ENCODE data around the gene TANGO2. TPM values are rescaled to one million over a fixed set of nuclear protein-coding genes. Genes with fewer than 3 reads are reported as not detected.
A peak's percentile ranks its signal among the peaks of the same experiment; 100 is the strongest.

The TANGO2 gene
- total and polyA plus RNA-seq, 9 donors, result 11.0 to 17.5 (median 13.3) TPM

- H3K27ac ChIP-seq, result peak within 1 kb of the TSS; percentile 66 to 75
- DNase-seq, result peak in 1 of 5 donors; percentile 48
- peaks cover 2% of the 10 kb centered on the region for H3K36me3 ChIP-seq
- no peaks in the 10 kb centered on the region for H3K27me3 ChIP-seq
- H3K4me1 ChIP-seq (ENCODE audit: insufficient read depth), result peaks cover 10% of the 10 kb centered on the region
- no peak for TF ChIP-seq POLR2A (IDR thresholded peaks at IDR 0.05)
- no peak for TF ChIP-seq EP300 (IDR thresholded peaks at IDR 0.05)
- TF ChIP-seq CTCF (IDR thresholded peaks at IDR 0.05), result no peak
- H3K4me3 ChIP-seq, result peak within 1 kb of the TSS; percentile 81
- no peaks in the 10 kb centered on the region for H3K9me3 ChIP-seq
- intact Hi-C loops (cut with DNase I), result loop anchor here in 1 of 4 donors (10.0 kb wide), 1 partner anchor 151 kb away; no protein-coding TSS in a partner anchor
- 53 to 68% (median 60%) methylated on average over 24 to 30 of the region's 30 CpGs for WGBS, 3 donors
These were observed 94.9 kb downstream of the TANGO2 start, which contains the start of gene RANBP1 for GRCh38 chr22:20115691-20116375. TSS of gene RANBP1 (plus strand) at chr22:20116104. CDS start at chr22:20116185, 81 bp downstream.

GRCh38 chr22:20116376-20116950, 95.6 kb downstream of the TANGO2 start:
- H3K27ac ChIP-seq, result peak overlapping the region; percentile 66 to 75
- no peaks in the 10 kb centered on the region for H3K27me3 ChIP-seq
- H3K9me3 ChIP-seq, result no peaks in the 10 kb centered on the region
- intact Hi-C loops (cut with DNase I), result loop anchor here in 1 of 4 donors (10.0 kb wide), 1 partner anchor 152 kb away; no protein-coding TSS in a partner anchor
- peaks cover 10% of the 10 kb centered on the region for H3K4me1 ChIP-seq (ENCODE audit: insufficient read depth)
- no peaks in the 10 kb centered on the region for H3K36me3 ChIP-seq
- TF ChIP-seq POLR2A (IDR thresholded peaks at IDR 0.05) (no peak), CTCF (IDR thresholded peaks at IDR 0.05) (no peak), EP300 (IDR thresholded peaks at IDR 0.05) (no peak)
- WGBS, 3 donors, result 5 to 12% (median 7%) methylated on average over 20 to 27 of the region's 27 CpGs
- peak in 4 of 5 donors; percentile 49 to 73 (median 59) for DNase-seq
- H3K4me3 ChIP-seq, result peak overlapping the region; percentile 81

MicroRNAs encoded within 50 kb of the gene (microRNA counts, 767-probe panel; counts per million panel counts)
- microRNA hsa-miR-1306-3p, result 530 counts per million, percentile 78 among the panel's probes with 10 or more counts
- 530 counts per million, percentile 78 among the panel's probes with 10 or more counts for microRNA hsa-miR-185-5p

Small RNA genes within 50 kb of the gene (microRNA-seq; reads per million reads assigned to microRNA genes)
- gene MIR185 (144 to 170 (median 157) reads per million in 3 donors), gene MIR6816 (0 to 0.38 (median 0) reads per million in 3 donors)

Small RNA genes within 50 kb of the gene (small RNA-seq; reads per million reads assigned to genes)
- gene MIR185 (0.75 reads per million, percentile 43 among the genes with 10 or more reads in this experiment), gene MIR6816 (not detected), gene RF00017 (not detected)

Other genes starting within 250 kb of the TANGO2 start
- 10 to 100 TPM in 2 of 7 donors, 1 to 10 TPM in 5; 3.1 to 14.9 (median 6.0) TPM for gene GNB1L, start 166.2 kb upstream of the TANGO2 start, total RNA-seq
- gene GNB1L, start 166.2 kb upstream of the TANGO2 start, polyA plus RNA-seq, result 1 to 10 TPM in 1 of 2 donors, not detected in 1; 5.1 TPM
- 10 to 100 TPM in 6 of 7 donors, 1 to 10 TPM in 1; 9.1 to 54.3 (median 16.7) TPM for gene RTL10, start 166.2 kb upstream of the TANGO2 start, total RNA-seq
- 1 to 10 TPM; 7.1 to 7.3 TPM for gene RTL10, start 166.2 kb upstream of the TANGO2 start, polyA plus RNA-seq
- gene COMT, start 79.3 kb upstream of the TANGO2 start, total RNA-seq, result 100 to 1,000 TPM; 143 to 194 (median 161) TPM
- gene COMT, start 79.3 kb upstream of the TANGO2 start, polyA plus RNA-seq, result 100 to 1,000 TPM in 1 of 2 donors, 10 to 100 TPM in 1; 23.1 to 200 TPM
- 10 to 100 TPM; 21.3 to 37.3 (median 26.9) TPM for gene TXNRD2, start 79.3 kb upstream of the TANGO2 start, total RNA-seq
- gene TXNRD2, start 79.3 kb upstream of the TANGO2 start, polyA plus RNA-seq, result 10 to 100 TPM; 21.3 to 37.8 TPM
- 10 to 100 TPM in 6 of 7 donors, 1 to 10 TPM in 1; 9.0 to 23.8 (median 14.0) TPM for gene ARVCF, start 4.3 kb upstream of the TANGO2 start, total RNA-seq
- 10 to 100 TPM in 1 of 2 donors, under 1 TPM in 1; 0.42 to 17.4 TPM for gene ARVCF, start 4.3 kb upstream of the TANGO2 start, polyA plus RNA-seq
- gene DGCR8, start 59.1 kb downstream of the TANGO2 start, total RNA-seq, result 10 to 100 TPM; 15.9 to 46.5 (median 40.1) TPM
- 10 to 100 TPM; 17.2 to 21.4 TPM for gene DGCR8, start 59.1 kb downstream of the TANGO2 start, polyA plus RNA-seq
- 100 to 1,000 TPM in 2 of 7 donors, 10 to 100 TPM in 5; 62.8 to 198 (median 82.8) TPM for gene RANBP1, start 95.0 kb downstream of the TANGO2 start, total RNA-seq
- gene RANBP1, start 95.0 kb downstream of the TANGO2 start, polyA plus RNA-seq, result 10 to 100 TPM; 79.9 to 80.2 TPM
- gene TRMT2A, start 96.1 kb downstream of the TANGO2 start, total RNA-seq, result 10 to 100 TPM; 35.6 to 59.7 (median 50.1) TPM
- 10 to 100 TPM in 1 of 2 donors, 1 to 10 TPM in 1; 2.8 to 44.1 TPM for gene TRMT2A, start 96.1 kb downstream of the TANGO2 start, polyA plus RNA-seq
- gene ZDHHC8, start 110.7 kb downstream of the TANGO2 start, total RNA-seq, result 10 to 100 TPM; 13.7 to 77.4 (median 60.9) TPM
- gene ZDHHC8, start 110.7 kb downstream of the TANGO2 start, polyA plus RNA-seq, result 10 to 100 TPM in 1 of 2 donors, 1 to 10 TPM in 1; 5.1 to 34.8 TPM
- gene CCDC188, start 129.9 kb downstream of the TANGO2 start, total RNA-seq, result 1 to 10 TPM in 1 of 7 donors, under 1 TPM in 6; 0.27 to 1.1 (median 0.36) TPM
- gene CCDC188, start 129.9 kb downstream of the TANGO2 start, polyA plus RNA-seq, result under 1 TPM in 1 of 2 donors, not detected in 1; 0.74 TPM
- gene RTN4R, start 247.2 kb downstream of the TANGO2 start, total RNA-seq, result 1 to 10 TPM in 4 of 7 donors, under 1 TPM in 3; 0.48 to 8.2 (median 2.2) TPM
- gene RTN4R, start 247.2 kb downstream of the TANGO2 start, polyA plus RNA-seq, result 1 to 10 TPM in 1 of 2 donors, not detected in 1; 1.5 TPM